Esophagus muscularis mucosa (tissue), 4 donors: ENCODE results near the gene SCFD2. TPM values are rescaled to one million over a fixed set of nuclear protein-coding genes. Genes with fewer than 3 reads are reported as not detected.

Experiments
- DNase-seq: peaks from one replicate; pipeline ENCODE4 v3.0.0-alpha.2; 2017; ENCODE audit errors: extremely low spot score
- H3K27ac ChIP-seq, 4 donors: fragments of 200-600 bp; sonication (generic); replicated peaks in 1 of 4; 1 replicate in 3 of 4; 2 replicates in 1 of 4; pipeline ENCODE4 v1.5.1; 2016 to 2019; ENCODE audit warnings: mild to moderate bottlenecking in 1 of 4
- H3K27me3 ChIP-seq, 4 donors: fragments of 200-600 bp; sonication (generic); one replicate each; pipeline versions ENCODE4 v1.5.1 to v1.6.0; 2016 to 2019
- H3K36me3 ChIP-seq, 4 donors: fragments of 200-600 bp; sonication (generic); one replicate each; pipeline ENCODE4 v1.5.1; 2016 to 2019
- H3K4me1 ChIP-seq, 4 donors: fragments of 200-600 bp; sonication (generic); one replicate each; pipeline ENCODE4 v1.5.1; 2016 to 2019
- H3K4me3 ChIP-seq, 4 donors: fragments of 200-600 bp; sonication (generic); 1 replicate in 2 of 4; 2 replicates in 2 of 4; pipeline ENCODE4 v1.5.1; 2016 to 2019; ENCODE audit warnings: mild to moderate bottlenecking in 4 of 4, moderate library complexity in 1 of 4
- H3K9me3 ChIP-seq, 4 donors: fragments of 200-600 bp; sonication (generic); 1 replicate in 3 of 4; 2 replicates in 1 of 4; pipeline ENCODE4 v1.5.1; 2016 to 2019
- CTCF ChIP-seq, 3 experiments: fragments of 200-600 bp in 2 of 3; fragments of 450-650 bp in 1 of 3; sonication (generic) in 2 of 3; IDR thresholded peaks; one replicate each; pipeline ENCODE4 v1.5.1; 2017 to 2019; ENCODE audit warnings: antibody characterized with exemption in 3 of 3, mild to moderate bottlenecking in 2 of 3, moderate library complexity in 1 of 3
- EP300 ChIP-seq: sonication (generic); formaldehyde crosslinking; IDR thresholded peaks from one replicate; pipeline ENCODE4 v1.6.1; 2017; ENCODE audit warnings: antibody characterized with exemption
- POLR2A ChIP-seq: fragments of 450-650 bp; IDR thresholded peaks from one replicate; pipeline ENCODE4 v1.6.1; 2017; ENCODE audit warnings: antibody characterized with exemption, moderate library complexity, mild to moderate bottlenecking, low read depth
- POLR2AphosphoS5 ChIP-seq, 2 donors: sonication (generic); formaldehyde crosslinking; IDR thresholded peaks; one replicate each; pipeline ENCODE4 v1.6.1; 2017; ENCODE audit warnings: antibody characterized with exemption in 2 of 2
- WGBS: methylation state at CpG from one replicate; pipeline ENCODE4 v1.1.5; 2018; 5-methylcytosine and 5-hydroxymethylcytosine counted together
- intact Hi-C: fragments of 100-400 bp; cut with DNase I; formaldehyde crosslinking; loops from one replicate; pipeline ENCODE4 v1.15.1; 2023
- total RNA-seq, 4 donors: library from RNA; depleted of rRNA; stranded (reverse); fragments of >200 nt; gene quantifications; one replicate each; pipeline versions ENCODE4 v1.1.0 to v1.2.1, GENCODE V29; 2016

Gene SCFD2
- total RNA-seq, 4 donors from 2014 or later, result 10.0 to 15.7 (median 12.7) TPM

GRCh38 chr4:52843351-52843750, 522.5 kb downstream of the SCFD2 start:
- WGBS, result 81% methylated on average over 2 of the region's 2 CpGs
- no peak for TF ChIP-seq POLR2A
- TF ChIP-seq EP300, result no peak
- TF ChIP-seq CTCF (IDR thresholded peaks at IDR 0.05), result no peak
- no peak for TF ChIP-seq POLR2AphosphoS5 (IDR thresholded peaks at IDR 0.05)
- no peak overlapping the region for H3K27ac ChIP-seq
- intact Hi-C loops, result no loop called here
- no peaks in the 10 kb centered on the region for H3K36me3 ChIP-seq
- H3K4me1 ChIP-seq, result peaks cover 16 to 29% (median 22%) of the 10 kb centered on the region in 4 donors
- H3K9me3 ChIP-seq, result no peaks in the 10 kb centered on the region
- H3K27me3 ChIP-seq, result no peaks in the 10 kb centered on the region
- no peak overlapping the region for H3K4me3 ChIP-seq
- no peak for DNase-seq

- no peaks in the 10 kb centered on the region for H3K27me3 ChIP-seq
- no peaks in the 10 kb centered on the region for H3K9me3 ChIP-seq
- TF ChIP-seq CTCF (IDR thresholded peaks at IDR 0.05) (no peak), EP300 (no peak), POLR2AphosphoS5 (IDR thresholded peaks at IDR 0.05) (no peak)
- no peak overlapping the region for H3K27ac ChIP-seq
- no peak overlapping the region for H3K4me3 ChIP-seq
- no peaks in the 10 kb centered on the region for H3K36me3 ChIP-seq
- no peak for DNase-seq
- peaks cover 16 to 34% (median 22%) of the 10 kb centered on the region in 4 donors for H3K4me1 ChIP-seq
- intact Hi-C loops, result no loop called here
- 74% methylated on average over 3 of the region's 3 CpGs for WGBS
Observed at GRCh38 chr4:52842792-52843191, 523.1 kb downstream of the SCFD2 start.

GRCh38 chr4:52841682-52842456, 524.0 kb downstream of the SCFD2 start:
- intact Hi-C loops, result no loop called here
- Histone ChIP-seq H3K4me1 (peaks cover 16 to 35% (median 21%) of the 10 kb centered on the region in 4 donors), H3K27ac (peak overlapping the region in 3 of 4 donors; percentile 9 to 48 (median 28)), H3K36me3 (no peaks in the 10 kb centered on the region), H3K27me3 (no peaks in the 10 kb centered on the region), H3K4me3 (peak overlapping the region in 1 of 4 donors; percentile 9), H3K9me3 (no peaks in the 10 kb centered on the region)
- 40% methylated on average over 15 of the region's 18 CpGs for WGBS
- TF ChIP-seq EP300 (no peak), CTCF (IDR thresholded peaks at IDR 0.05) (no peak), POLR2A (no peak), POLR2AphosphoS5 (IDR thresholded peaks at IDR 0.05) (peak in 1 of 2 donors; percentile 27)
- DNase-seq, result no peak

GRCh38 chr4:52840531-52841370, 525.1 kb downstream of the SCFD2 start:
- H3K4me3 ChIP-seq, result no peak overlapping the region
- no peak overlapping the region for H3K27ac ChIP-seq
- WGBS, result 90% methylated on average over 9 of the region's 9 CpGs
- intact Hi-C loops, result no loop called here
- no peaks in the 10 kb centered on the region for H3K36me3 ChIP-seq
- no peaks in the 10 kb centered on the region for H3K9me3 ChIP-seq
- peaks cover 16 to 35% (median 18%) of the 10 kb centered on the region in 4 donors for H3K4me1 ChIP-seq
- no peak for DNase-seq
- no peaks in the 10 kb centered on the region for H3K27me3 ChIP-seq
- no peak for TF ChIP-seq CTCF (IDR thresholded peaks at IDR 0.05)
- no peak for TF ChIP-seq POLR2A
- no peak for TF ChIP-seq EP300
- no peak for TF ChIP-seq POLR2AphosphoS5 (IDR thresholded peaks at IDR 0.05)
